WTC11 (cell line): ENCODE results near the gene CELSR1. TPM values are rescaled to one million over a fixed set of nuclear protein-coding genes. Genes with fewer than 3 reads are reported as not detected.
A peak's percentile ranks its signal among the peaks of the same experiment; 100 is the strongest.

Source experiments
- CREM ChIP-seq: sonication (generic); formaldehyde crosslinking; IDR thresholded peaks from 2 replicates; pipeline ENCODE4 v1.8.1; 2022; ENCODE audit warnings: mild to moderate bottlenecking, missing genetic modification reagents, moderate library complexity
- ELF4 ChIP-seq: sonication (generic); formaldehyde crosslinking; IDR thresholded peaks from 2 replicates; pipeline ENCODE4 v1.8.1; 2022; ENCODE audit warnings: low read depth, mild to moderate bottlenecking, moderate library complexity, missing genetic modification reagents
- EMX1 ChIP-seq: fragments of 250-450 bp; sonication (Bioruptor Pico); IDR thresholded peaks from 2 replicates; pipeline ENCODE4 v1.8.0; 2021; ENCODE audit warnings: mild to moderate bottlenecking
- ETV6 ChIP-seq: sonication (generic); formaldehyde crosslinking; IDR thresholded peaks from 2 replicates; pipeline ENCODE4 v1.8.1; 2022; ENCODE audit warnings: mild to moderate bottlenecking, missing genetic modification reagents
- FOXK1 ChIP-seq: sonication (generic); formaldehyde crosslinking; IDR thresholded peaks from 2 replicates; pipeline ENCODE4 v1.8.0; 2022; ENCODE audit warnings: mild to moderate bottlenecking, moderate library complexity, missing genetic modification reagents
- GRHL2 ChIP-seq: fragments of 250-450 bp; sonication (Bioruptor Pico); IDR thresholded peaks from 2 replicates; pipeline ENCODE4 v1.8.0; 2022; ENCODE audit warnings: mild to moderate bottlenecking, moderate library complexity; ENCODE audit not compliant: insufficient replicate concordance, severe bottlenecking
- JAZF1 ChIP-seq: fragments of 250-450 bp; sonication (Bioruptor Pico); IDR thresholded peaks from 2 replicates; pipeline ENCODE4 v1.9.0; 2021; ENCODE audit warnings: moderate library complexity, mild to moderate bottlenecking, inconsistent platforms
- JUN ChIP-seq: sonication (generic); formaldehyde crosslinking; IDR thresholded peaks from 2 replicates; pipeline ENCODE4 v1.8.0; 2023; ENCODE audit warnings: mild to moderate bottlenecking, missing genetic modification reagents
- MYBL2 ChIP-seq: sonication (generic); formaldehyde crosslinking; IDR thresholded peaks from 2 replicates; pipeline ENCODE4 v1.8.1; 2023; ENCODE audit warnings: mild to moderate bottlenecking, moderate library complexity, missing genetic modification reagents
- NFYB ChIP-seq: sonication (generic); formaldehyde crosslinking; conservative IDR thresholded peaks from 2 replicates; pipeline ENCODE4 v1.8.0; 2022; ENCODE audit warnings: low read depth, missing genetic modification reagents
- NR1H2 ChIP-seq: sonication (generic); formaldehyde crosslinking; IDR thresholded peaks from 2 replicates; pipeline ENCODE4 v1.9.0; 2021; ENCODE audit warnings: mild to moderate bottlenecking, moderate library complexity, missing genetic modification reagents
- NR2C2 ChIP-seq: sonication (generic); formaldehyde crosslinking; IDR thresholded peaks from 2 replicates; pipeline ENCODE4 v1.8.0; 2022; ENCODE audit warnings: mild to moderate bottlenecking, missing genetic modification reagents
- SP1 ChIP-seq: sonication (generic); formaldehyde crosslinking; conservative IDR thresholded peaks from 2 replicates; pipeline ENCODE4 v1.8.1; 2022; ENCODE audit warnings: missing genetic modification reagents
- TCF7 ChIP-seq: sonication (generic); formaldehyde crosslinking; IDR thresholded peaks from 2 replicates; pipeline ENCODE4 v1.8.0; 2022; ENCODE audit warnings: mild to moderate bottlenecking, low read depth, missing genetic modification reagents, moderate library complexity
- ZBTB21 ChIP-seq: sonication (generic); formaldehyde crosslinking; IDR thresholded peaks from 2 replicates; pipeline ENCODE4 v1.8.1; 2023; ENCODE audit warnings: mild to moderate bottlenecking, missing genetic modification reagents, borderline replicate concordance
- ZNF219 ChIP-seq: sonication (generic); formaldehyde crosslinking; IDR thresholded peaks from 2 replicates; pipeline ENCODE4 v1.8.0; 2023; ENCODE audit warnings: missing genetic modification reagents, mild to moderate bottlenecking, borderline replicate concordance
- ZNF416 ChIP-seq: fragments of 250-450 bp; sonication (Bioruptor Pico); IDR thresholded peaks from 2 replicates; pipeline ENCODE4 v1.9.0; 2021; ENCODE audit warnings: mild to moderate bottlenecking, inconsistent platforms
- total RNA-seq: library from RNA; stranded (reverse); gene quantifications from 3 replicates; pipeline ENCODE4 v1.2.3, GENCODE V29; 2021
- TF ChIP-seq, protein P1 (sequence below): sonication (generic); formaldehyde crosslinking; IDR thresholded peaks from 2 replicates; pipeline ENCODE4 v1.8.0; 2022; ENCODE audit warnings: mild to moderate bottlenecking, missing genetic modification reagents
- TF ChIP-seq, protein P2 (sequence below): sonication (generic); formaldehyde crosslinking; IDR thresholded peaks from 2 replicates; pipeline ENCODE4 v1.8.0; 2023; ENCODE audit warnings: mild to moderate bottlenecking, missing genetic modification reagents
- TF ChIP-seq, protein P3 (sequence below): fragments of 250-450 bp; sonication (Bioruptor Pico); IDR thresholded peaks from 2 replicates; pipeline ENCODE4 v1.9.0; 2021; ENCODE audit warnings: mild to moderate bottlenecking, borderline replicate concordance
- TF ChIP-seq, protein P4 (sequence below): fragments of 250-450 bp; sonication (Bioruptor Pico); IDR thresholded peaks from 2 replicates; pipeline ENCODE4 v1.9.0; 2021; ENCODE audit warnings: moderate library complexity, mild to moderate bottlenecking, inconsistent platforms, borderline replicate concordance
- TF ChIP-seq, protein P5 (sequence below): sonication (generic); formaldehyde crosslinking; conservative IDR thresholded peaks from 2 replicates; pipeline ENCODE4 v1.8.1; 2022; ENCODE audit warnings: mild to moderate bottlenecking, missing genetic modification reagents
- TF ChIP-seq, protein P6 (sequence below): sonication (generic); formaldehyde crosslinking; IDR thresholded peaks from 2 replicates; pipeline ENCODE4 v1.8.0; 2023; ENCODE audit warnings: missing genetic modification reagents, mild to moderate bottlenecking, borderline replicate concordance
- TF ChIP-seq, protein P7 (sequence below): sonication (generic); formaldehyde crosslinking; IDR thresholded peaks from 2 replicates; pipeline ENCODE4 v1.8.0; 2022; ENCODE audit warnings: mild to moderate bottlenecking, missing genetic modification reagents
- TF ChIP-seq, protein P8 (sequence below): sonication (generic); formaldehyde crosslinking; IDR thresholded peaks from 2 replicates; pipeline ENCODE4 v1.8.1; 2023; ENCODE audit warnings: mild to moderate bottlenecking, missing genetic modification reagents, moderate library complexity

CELSR1 gene
- total RNA-seq, 1 experiment from 2014 or later, result 16.8 TPM

DNA sequence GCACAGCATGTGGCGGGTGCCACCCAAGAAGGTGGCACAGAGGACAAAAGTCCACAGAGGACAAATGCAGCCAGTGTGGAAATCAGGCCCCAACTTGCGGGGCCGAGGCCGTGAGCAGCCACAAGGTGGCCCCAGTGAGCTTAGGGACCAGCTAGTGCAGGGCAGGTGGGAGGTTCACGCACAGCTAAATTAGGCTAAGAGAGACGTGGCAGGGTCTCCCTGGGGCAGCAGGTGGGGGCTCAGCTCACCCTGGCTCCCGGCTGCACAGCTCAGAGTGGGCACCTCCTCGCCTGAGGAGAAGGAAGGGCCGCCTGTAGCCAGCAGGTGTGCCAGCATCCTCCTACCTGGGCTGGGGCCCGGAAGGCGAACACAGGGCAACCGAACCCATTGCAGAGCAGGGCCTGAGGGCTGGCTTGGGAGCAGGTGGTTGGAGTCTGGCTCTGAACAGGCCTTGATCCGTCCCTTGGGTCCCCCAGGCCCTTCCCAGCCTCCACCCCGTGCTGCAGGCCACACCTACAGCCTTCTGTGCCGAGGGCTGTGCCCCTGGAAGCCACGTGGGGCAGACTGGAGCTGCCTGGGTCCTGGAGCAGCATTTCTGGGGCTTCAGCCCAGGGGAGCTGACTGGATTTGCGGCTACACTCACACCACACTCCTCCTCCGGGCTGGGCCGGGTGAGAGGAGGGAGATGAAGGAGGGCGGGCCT, 26.1 kb upstream of the CELSR1 start (continued):
- TF ChIP-seq ELF4 (CRISPR knock-in tag) (no peak), MYBL2 (CRISPR knock-in tag) (no peak), ZBTB21 (CRISPR knock-in tag) (no peak), ZNF416 (CRISPR knock-in tag) (no peak), EMX1 (CRISPR knock-in tag) (no peak), JAZF1 (CRISPR knock-in tag) (no peak), CREM (0 out of 2 replicates have a peak, but pooled peaks have one; percentile 57), GRHL2 (CRISPR knock-in tag) (no peak), FOXK1 (CRISPR knock-in tag) (no peak), NFYB (CRISPR knock-in tag) (no peak), TCF7 (CRISPR knock-in tag) (no peak), SP1 (CRISPR knock-in tag) (peak; percentile 17; the same call in 1 of the 2 replicates), ZNF219 (CRISPR knock-in tag) (no peak), NR2C2 (CRISPR knock-in tag) (no peak), ETV6 (peak; percentile 40; the same call in 1 of the 2 replicates), JUN (no peak), NR1H2 (CRISPR knock-in tag) (no peak)
- TF ChIP-seq, protein P1, sequence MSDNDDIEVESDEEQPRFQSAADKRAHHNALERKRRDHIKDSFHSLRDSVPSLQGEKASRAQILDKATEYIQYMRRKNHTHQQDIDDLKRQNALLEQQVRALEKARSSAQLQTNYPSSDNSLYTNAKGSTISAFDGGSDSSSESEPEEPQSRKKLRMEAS (CRISPR knock-in tag), result peak; percentile 78
- TF ChIP-seq, protein P2, sequence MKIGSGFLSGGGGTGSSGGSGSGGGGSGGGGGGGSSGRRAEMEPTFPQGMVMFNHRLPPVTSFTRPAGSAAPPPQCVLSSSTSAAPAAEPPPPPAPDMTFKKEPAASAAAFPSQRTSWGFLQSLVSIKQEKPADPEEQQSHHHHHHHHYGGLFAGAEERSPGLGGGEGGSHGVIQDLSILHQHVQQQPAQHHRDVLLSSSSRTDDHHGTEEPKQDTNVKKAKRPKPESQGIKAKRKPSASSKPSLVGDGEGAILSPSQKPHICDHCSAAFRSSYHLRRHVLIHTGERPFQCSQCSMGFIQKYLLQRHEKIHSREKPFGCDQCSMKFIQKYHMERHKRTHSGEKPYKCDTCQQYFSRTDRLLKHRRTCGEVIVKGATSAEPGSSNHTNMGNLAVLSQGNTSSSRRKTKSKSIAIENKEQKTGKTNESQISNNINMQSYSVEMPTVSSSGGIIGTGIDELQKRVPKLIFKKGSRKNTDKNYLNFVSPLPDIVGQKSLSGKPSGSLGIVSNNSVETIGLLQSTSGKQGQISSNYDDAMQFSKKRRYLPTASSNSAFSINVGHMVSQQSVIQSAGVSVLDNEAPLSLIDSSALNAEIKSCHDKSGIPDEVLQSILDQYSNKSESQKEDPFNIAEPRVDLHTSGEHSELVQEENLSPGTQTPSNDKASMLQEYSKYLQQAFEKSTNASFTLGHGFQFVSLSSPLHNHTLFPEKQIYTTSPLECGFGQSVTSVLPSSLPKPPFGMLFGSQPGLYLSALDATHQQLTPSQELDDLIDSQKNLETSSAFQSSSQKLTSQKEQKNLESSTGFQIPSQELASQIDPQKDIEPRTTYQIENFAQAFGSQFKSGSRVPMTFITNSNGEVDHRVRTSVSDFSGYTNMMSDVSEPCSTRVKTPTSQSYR (CRISPR knock-in tag), result no peak
- TF ChIP-seq, protein P3, sequence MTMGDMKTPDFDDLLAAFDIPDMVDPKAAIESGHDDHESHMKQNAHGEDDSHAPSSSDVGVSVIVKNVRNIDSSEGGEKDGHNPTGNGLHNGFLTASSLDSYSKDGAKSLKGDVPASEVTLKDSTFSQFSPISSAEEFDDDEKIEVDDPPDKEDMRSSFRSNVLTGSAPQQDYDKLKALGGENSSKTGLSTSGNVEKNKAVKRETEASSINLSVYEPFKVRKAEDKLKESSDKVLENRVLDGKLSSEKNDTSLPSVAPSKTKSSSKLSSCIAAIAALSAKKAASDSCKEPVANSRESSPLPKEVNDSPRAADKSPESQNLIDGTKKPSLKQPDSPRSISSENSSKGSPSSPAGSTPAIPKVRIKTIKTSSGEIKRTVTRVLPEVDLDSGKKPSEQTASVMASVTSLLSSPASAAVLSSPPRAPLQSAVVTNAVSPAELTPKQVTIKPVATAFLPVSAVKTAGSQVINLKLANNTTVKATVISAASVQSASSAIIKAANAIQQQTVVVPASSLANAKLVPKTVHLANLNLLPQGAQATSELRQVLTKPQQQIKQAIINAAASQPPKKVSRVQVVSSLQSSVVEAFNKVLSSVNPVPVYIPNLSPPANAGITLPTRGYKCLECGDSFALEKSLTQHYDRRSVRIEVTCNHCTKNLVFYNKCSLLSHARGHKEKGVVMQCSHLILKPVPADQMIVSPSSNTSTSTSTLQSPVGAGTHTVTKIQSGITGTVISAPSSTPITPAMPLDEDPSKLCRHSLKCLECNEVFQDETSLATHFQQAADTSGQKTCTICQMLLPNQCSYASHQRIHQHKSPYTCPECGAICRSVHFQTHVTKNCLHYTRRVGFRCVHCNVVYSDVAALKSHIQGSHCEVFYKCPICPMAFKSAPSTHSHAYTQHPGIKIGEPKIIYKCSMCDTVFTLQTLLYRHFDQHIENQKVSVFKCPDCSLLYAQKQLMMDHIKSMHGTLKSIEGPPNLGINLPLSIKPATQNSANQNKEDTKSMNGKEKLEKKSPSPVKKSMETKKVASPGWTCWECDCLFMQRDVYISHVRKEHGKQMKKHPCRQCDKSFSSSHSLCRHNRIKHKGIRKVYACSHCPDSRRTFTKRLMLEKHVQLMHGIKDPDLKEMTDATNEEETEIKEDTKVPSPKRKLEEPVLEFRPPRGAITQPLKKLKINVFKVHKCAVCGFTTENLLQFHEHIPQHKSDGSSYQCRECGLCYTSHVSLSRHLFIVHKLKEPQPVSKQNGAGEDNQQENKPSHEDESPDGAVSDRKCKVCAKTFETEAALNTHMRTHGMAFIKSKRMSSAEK (CRISPR knock-in tag), result no peak
- TF ChIP-seq, protein P4, sequence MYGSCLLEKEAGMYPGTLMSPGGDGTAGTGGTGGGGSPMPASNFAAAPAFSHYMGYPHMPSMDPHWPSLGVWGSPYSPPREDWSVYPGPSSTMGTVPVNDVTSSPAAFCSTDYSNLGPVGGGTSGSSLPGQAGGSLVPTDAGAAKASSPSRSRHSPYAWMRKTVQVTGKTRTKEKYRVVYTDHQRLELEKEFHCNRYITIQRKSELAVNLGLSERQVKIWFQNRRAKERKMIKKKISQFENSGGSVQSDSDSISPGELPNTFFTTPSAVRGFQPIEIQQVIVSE (CRISPR knock-in tag), result no peak
- TF ChIP-seq, protein P5, sequence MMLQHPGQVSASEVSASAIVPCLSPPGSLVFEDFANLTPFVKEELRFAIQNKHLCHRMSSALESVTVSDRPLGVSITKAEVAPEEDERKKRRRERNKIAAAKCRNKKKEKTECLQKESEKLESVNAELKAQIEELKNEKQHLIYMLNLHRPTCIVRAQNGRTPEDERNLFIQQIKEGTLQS, result no peak
- TF ChIP-seq, protein P6, sequence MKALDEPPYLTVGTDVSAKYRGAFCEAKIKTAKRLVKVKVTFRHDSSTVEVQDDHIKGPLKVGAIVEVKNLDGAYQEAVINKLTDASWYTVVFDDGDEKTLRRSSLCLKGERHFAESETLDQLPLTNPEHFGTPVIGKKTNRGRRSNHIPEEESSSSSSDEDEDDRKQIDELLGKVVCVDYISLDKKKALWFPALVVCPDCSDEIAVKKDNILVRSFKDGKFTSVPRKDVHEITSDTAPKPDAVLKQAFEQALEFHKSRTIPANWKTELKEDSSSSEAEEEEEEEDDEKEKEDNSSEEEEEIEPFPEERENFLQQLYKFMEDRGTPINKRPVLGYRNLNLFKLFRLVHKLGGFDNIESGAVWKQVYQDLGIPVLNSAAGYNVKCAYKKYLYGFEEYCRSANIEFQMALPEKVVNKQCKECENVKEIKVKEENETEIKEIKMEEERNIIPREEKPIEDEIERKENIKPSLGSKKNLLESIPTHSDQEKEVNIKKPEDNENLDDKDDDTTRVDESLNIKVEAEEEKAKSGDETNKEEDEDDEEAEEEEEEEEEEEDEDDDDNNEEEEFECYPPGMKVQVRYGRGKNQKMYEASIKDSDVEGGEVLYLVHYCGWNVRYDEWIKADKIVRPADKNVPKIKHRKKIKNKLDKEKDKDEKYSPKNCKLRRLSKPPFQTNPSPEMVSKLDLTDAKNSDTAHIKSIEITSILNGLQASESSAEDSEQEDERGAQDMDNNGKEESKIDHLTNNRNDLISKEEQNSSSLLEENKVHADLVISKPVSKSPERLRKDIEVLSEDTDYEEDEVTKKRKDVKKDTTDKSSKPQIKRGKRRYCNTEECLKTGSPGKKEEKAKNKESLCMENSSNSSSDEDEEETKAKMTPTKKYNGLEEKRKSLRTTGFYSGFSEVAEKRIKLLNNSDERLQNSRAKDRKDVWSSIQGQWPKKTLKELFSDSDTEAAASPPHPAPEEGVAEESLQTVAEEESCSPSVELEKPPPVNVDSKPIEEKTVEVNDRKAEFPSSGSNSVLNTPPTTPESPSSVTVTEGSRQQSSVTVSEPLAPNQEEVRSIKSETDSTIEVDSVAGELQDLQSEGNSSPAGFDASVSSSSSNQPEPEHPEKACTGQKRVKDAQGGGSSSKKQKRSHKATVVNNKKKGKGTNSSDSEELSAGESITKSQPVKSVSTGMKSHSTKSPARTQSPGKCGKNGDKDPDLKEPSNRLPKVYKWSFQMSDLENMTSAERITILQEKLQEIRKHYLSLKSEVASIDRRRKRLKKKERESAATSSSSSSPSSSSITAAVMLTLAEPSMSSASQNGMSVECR, result no peak
- TF ChIP-seq, protein P7, sequence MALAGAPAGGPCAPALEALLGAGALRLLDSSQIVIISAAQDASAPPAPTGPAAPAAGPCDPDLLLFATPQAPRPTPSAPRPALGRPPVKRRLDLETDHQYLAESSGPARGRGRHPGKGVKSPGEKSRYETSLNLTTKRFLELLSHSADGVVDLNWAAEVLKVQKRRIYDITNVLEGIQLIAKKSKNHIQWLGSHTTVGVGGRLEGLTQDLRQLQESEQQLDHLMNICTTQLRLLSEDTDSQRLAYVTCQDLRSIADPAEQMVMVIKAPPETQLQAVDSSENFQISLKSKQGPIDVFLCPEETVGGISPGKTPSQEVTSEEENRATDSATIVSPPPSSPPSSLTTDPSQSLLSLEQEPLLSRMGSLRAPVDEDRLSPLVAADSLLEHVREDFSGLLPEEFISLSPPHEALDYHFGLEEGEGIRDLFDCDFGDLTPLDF (CRISPR knock-in tag), result no peak
- TF ChIP-seq, protein P8, sequence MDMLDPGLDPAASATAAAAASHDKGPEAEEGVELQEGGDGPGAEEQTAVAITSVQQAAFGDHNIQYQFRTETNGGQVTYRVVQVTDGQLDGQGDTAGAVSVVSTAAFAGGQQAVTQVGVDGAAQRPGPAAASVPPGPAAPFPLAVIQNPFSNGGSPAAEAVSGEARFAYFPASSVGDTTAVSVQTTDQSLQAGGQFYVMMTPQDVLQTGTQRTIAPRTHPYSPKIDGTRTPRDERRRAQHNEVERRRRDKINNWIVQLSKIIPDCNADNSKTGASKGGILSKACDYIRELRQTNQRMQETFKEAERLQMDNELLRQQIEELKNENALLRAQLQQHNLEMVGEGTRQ (CRISPR knock-in tag), result peak; percentile 86
